Urothelium cell line (cell line): Measurements from ENCODE around the gene GPR68.
A peak's percentile ranks its signal among the peaks of the same experiment; 100 is the strongest.
"Not testable (repeated sequence)": the region's sequence is repeated elsewhere in the genome, so short reads cannot be mapped to it uniquely, and the experiment has no call there.

Source experiments
- DNase-seq: peaks from one replicate; pipeline ENCODE4 v3.0.0; 2011; ENCODE audit warnings: low spot score, mixed read lengths
- FAIRE-seq: peaks from 2 replicates; lab custom pipeline; 2011; peaks lifted over from hg19 to GRCh38; lab: Jason Lieb, UNC

Gene GPR68

GRCh38 chr14:91254461-91254860 is 10.0 kb upstream of the GPR68 start:
- FAIRE-seq (no peak), DNase-seq (no peak)

DNA sequence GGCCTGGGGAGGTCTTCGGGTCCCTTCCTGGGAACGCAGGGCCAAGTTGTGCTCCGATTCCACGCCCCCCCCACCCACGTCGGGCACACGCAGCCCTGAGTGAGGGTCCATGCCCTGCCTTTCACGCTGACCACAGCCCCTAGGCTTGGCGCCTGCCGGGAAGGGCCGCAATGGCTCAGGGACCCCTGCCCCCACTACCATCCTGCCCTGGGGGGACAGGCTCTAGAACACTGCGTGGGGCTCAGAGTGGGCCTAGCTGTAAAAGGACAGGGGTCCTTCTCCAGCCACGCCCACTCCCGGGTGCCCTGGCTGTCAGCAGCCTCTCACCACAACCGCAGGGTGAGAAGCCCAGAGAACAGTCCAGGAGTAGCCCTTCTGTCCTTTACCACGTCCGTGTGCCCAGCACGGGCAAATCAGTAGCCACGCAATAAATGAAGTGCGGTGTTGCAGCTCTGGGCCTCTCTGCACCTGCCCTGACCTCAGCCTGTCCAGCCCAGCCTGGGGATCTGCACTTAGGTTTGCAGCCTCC is 9.4 kb upstream of the GPR68 start:
- FAIRE-seq (no peak), DNase-seq (no peak)

DNA sequence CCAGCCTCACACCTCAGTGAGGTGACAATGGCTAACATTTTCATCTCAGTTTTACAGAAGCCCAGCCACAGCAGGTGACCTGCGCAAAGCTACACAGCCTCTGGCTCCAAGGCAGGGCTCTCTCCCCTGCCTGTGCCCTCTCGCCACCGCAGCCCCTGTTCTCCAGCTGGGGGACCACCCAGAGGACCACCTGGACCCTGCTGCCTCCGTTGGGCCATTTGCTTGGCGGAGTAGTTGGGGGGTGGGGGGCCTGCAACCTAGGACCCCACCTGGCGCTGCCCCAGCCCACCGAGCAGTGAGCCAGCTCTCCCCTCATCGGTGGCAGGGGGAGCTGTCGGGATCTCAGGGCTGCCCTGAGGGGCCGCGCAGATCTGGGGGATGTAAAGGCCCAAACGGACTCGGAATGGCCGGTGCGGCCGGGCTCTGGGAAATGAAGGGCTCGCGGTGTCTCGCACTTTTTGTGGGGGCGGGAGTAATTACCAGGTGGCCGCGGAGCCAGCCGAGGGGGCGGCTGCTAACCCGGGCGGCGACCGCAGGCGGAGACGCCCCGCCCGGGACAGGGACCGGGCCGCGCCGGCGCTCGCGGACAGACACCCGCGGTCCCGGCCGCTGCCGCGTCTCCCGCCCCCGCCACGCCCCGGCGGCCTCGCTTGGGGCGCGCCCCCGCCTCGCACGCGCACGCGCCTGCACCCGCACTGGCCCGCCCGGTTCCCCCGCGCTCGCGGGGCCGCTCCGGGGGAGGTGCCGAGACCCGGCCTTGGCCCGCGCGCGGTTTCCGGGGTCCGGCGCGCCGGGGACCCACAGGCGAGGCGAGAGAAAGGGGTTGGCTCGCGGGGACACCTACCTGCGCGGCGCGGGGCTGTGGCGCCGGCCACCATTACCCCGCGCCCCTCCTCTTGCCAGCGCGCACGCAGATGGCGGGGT is 8.6 kb upstream of the GPR68 start:
- no peak for FAIRE-seq

DNA sequence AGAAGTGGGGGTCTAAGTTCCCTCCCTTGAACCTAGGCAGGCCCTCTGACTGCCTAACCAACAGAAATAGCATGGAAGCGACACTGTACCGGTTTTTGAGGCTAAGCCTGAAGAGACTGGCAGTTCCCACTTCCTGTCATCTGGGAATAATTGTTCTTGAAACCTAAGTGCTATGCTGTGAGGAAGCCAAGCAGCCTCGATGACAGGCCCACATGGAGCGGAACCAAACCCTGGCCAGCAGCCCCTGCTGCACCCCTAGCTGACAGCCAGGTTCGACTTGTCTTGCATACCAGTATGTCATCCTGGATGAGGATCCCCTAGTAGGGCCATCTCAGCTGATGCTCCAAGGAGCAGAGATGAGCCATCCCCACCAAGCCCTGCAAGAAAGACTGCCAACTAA is 6.4 kb upstream of the GPR68 start:
- DNase-seq, result no peak
- no peak for FAIRE-seq

More for the DNA sequence above, 8.6 kb upstream of the GPR68 start:
- peak; percentile 60 for DNase-seq

GRCh38 chr14:91249841-91250616 is 5.5 kb upstream of the GPR68 start:
- no peak for FAIRE-seq
- no peak for DNase-seq

GRCh38 chr14:91246051-91246852 is 1.7 kb upstream of the GPR68 start:
- no peak for FAIRE-seq
- DNase-seq, result no peak

DNA sequence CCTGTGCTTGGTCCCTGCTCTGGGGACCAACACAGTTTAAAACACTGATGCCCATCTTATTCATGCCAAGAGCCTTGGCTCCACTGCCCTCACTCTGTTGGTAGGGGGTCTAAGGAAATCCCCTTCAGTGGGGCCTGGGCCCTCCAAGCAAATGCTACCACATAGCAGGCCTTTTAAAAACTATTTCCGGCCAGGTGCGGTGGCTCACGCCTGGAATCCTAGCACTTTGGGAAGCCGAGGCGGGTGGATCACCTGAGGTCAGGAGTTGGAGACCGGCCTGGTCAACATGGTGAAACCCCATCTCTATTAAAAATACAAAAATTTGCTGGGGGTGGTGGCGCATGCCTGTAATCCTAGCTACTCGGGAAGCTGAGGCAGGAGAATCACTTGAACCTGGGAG is 1.1 kb upstream of the GPR68 start:
- DNase-seq, FAIRE-seq: not testable (repeated sequence)

DNA sequence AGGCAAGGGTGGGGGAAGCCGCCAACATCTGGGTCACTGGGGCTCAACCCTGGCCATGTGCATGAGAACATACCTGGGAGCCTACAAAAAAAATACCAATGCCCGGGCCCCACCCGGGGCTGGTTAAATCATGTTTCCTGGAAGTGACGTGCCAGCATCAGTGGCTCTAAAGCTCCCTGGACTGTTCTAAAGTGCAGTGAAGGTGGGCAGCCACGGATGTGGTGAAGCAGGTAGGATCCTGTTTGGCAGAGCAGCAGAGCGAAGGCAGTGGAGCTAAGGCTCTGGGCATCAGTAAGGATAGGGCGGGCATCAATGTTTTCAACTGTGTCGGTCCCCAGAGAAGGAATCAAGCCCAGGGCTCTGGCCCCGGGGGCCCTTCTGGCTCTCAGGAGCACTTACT is 525 bp upstream of the GPR68 start:
- FAIRE-seq, result no peak

DNA sequence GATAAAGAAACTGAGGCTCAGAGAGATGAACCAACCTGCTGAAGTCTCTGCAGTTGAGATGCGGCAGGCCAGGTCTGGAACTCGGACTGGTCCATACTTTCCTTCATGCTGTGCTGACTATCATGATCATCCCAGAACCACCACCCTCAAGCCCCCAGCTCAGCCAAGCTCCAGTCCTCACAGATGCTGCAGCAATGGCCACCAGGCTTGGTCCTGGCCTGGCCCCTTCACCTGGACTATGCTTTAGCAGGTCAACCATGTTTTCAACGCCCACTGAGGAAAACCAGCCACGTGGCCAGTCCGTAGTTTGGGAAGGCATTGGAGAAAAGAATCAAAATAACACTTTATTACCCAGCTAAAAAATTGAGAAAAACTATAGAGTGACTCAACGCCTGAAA is 1.4 kb downstream of the GPR68 start:
- no peak for FAIRE-seq
- no peak for DNase-seq

More for the DNA sequence above, 525 bp upstream of the GPR68 start:
- DNase-seq, result no peak

DNA sequence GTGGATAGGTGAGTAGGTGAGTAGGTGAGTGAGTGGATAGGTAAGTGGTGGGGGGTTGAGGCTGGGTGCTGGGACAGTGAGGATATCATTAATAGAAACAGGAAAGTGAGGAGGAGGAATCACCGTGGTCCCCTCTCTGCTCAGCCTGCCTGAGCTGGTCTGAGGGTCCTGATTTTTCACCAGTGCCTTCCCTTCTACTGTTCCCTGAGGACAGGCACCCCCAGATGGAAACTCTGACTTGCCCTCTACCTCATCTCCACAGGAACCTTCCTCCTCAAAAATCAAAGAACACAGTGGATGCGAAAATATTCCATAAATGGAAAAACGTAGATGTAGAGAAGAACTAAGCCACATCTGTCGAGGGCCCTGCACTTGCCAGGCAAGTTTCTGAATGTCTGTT is 1.9 kb downstream of the GPR68 start:
- DNase-seq (no peak), FAIRE-seq (no peak)

DNA sequence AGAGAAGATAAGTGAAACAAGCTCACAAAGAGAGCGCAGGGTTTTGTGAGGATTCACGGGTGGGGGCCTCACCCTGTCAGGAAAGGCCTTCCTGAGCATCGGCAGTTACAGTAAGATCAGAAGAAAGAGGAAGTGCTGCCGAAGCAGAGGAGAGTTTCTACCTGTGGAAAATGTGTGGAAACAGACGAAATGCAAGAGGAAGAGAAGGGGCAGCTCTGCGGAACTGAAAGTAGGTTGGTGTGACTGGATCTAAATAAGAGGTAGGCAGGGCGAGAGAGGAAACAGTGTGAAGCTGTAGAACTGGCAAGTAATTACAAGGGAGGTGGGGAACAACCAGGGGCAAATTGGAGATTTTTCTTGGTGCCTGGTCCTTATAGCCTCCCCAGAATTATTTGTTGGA is 2.6 kb downstream of the GPR68 start:
- no peak for FAIRE-seq
- no peak for DNase-seq

GRCh38 chr14:91238661-91239060 is 5.8 kb downstream of the GPR68 start:
- no peak for DNase-seq
- FAIRE-seq, result no peak

DNA sequence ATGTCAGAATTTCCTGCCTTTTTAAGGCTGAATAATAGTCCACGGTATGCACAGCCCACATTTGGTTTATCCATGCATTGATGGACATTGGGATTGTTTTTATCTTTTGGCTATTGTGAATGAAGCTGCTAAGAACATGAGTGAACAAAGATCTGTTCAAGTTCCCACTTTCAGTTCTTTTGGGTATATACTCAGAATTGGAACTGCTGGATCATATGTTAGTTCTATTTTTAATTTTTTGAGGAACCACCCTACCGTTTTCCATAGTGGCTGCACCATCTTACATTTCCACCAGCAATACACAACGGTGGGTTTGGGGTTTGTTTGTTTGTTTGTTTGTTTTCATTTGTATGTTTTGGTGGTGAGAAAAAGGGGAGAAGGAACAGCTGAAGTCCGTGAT is 6.4 kb downstream of the GPR68 start:
- DNase-seq (no peak), FAIRE-seq (no peak)

GRCh38 chr14:91237219-91237618 is 7.3 kb downstream of the GPR68 start:
- no peak for DNase-seq

GRCh38 chr14:91235841-91236240 is 8.7 kb downstream of the GPR68 start:
- DNase-seq (no peak), FAIRE-seq (no peak)

More at GRCh38 chr14:91237219-91237618, 7.3 kb downstream of the GPR68 start:
- no peak for FAIRE-seq

- DNase-seq, result no peak
- no peak for FAIRE-seq
Observed at GRCh38 chr14:91234791-91235114, 9.8 kb downstream of the GPR68 start.

DNA sequence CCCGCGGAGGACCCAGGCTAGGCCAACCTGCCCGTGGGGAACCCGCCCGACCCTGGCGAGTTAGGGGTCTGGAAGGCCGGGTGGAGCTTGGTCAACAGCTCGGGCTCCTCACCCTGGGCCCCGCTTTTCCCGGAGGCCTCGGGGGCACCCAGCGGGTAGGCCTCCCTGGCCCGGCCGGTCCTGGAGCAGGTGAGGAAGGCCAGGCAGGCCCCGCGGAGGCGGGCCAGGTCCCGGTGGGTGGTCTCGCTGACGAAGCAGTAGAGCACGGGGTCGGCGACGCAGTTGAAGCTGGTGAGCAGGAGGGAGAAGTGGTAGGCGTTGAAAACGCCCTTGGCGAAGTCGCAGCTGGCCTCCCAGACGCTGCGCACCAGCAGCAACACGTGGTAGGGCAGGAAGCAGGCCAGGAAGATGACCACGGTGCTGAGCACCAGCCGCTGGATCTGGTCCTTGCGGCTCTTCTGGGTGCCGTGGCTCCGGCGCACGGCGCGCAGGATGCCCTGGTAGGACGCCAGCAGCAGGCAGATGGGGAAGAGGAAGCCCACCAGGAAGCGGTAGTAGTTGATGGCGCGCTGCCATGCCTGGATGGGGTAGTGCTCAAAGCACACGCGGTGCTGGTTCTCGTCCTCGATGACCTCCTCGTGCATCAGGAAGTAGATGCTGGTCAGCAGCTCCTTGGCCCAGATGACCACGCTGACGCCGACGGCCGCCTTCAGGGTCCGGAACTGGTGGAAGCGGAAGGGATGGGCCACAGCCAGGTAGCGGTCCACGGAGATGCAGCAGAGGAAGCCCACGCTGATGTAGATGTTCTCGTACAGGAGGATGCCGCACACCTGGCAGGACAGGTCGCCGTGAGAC is 10.3 kb downstream of the GPR68 start:
- no peak for FAIRE-seq

GRCh38 chr14:91232603-91233002 is 11.9 kb downstream of the GPR68 start:
- DNase-seq (no peak), FAIRE-seq (no peak)

More for the DNA sequence above, 10.3 kb downstream of the GPR68 start:
- no peak for DNase-seq

DNA sequence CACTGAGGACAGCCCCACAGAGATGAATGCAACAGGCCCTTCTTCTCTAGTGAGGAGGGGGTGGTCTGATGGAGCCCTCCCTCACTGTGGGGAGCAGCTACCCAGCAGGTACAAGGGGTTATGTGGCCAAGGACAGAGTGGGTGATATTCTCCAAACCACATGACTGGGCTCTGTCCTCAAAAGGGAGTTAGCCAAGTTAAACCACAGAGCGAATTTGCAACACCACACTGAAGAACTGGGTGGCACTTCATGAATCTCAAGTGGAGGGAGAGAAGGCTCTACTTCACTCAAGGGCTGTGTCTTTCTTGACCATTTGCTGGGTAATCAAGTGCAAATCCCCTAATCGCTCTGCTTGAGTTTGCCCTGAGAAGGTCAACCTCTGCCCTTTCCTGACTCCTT is 12.5 kb downstream of the GPR68 start:
- FAIRE-seq, result no peak
- DNase-seq, result no peak

GRCh38 chr14:91231446-91231845 is 13.1 kb downstream of the GPR68 start:
- no peak for FAIRE-seq
- no peak for DNase-seq
